ENCODE results near the gene PPP4C. TPM values are rescaled to one million over a fixed set of nuclear protein-coding genes. Genes with fewer than 3 reads are reported as not detected.

The PPP4C gene
- total RNA-seq, 3 donors from 2014 or later, result 47.7 to 55.1 (median 51.7) TPM

DNA sequence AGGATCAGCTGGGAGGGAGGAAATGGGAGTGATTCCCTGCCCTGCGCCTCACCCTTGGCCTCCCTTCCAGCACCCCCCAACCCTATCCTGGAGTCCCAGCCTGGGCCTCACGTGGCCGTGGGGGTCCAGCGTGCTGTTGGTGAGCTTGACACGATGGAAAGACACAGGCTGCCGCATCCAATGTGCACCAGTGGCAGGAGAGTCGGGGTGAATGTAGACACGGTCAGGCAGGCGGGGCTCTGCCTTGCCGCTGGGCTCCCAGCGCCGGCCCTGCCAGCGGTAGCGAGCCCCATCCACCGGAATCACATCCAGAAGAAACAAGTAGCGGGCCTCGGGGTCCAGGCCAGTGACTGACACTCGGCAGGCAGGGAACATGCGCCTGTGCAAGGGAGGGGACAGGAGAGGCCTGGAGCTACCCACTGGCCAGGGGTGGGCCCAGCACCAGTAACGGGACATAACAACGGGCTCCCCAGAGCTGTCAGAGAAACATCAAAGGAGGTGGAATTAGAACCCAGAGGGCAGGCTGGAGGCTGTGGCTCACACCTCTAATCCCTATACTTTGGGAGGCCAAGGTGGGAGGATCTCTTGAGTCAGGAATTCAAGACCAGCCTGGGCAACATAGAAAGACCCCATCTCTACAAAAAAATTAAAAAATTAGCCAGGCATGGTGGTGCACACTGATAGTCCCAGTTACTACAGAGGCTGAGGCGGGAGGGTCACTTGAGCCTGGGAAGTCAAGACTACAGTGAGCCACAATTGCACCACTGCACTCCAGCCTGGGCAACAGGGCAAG is 13.2 kb downstream of the PPP4C start:
- no peak for TF ChIP-seq POLR2AphosphoS5 (IDR thresholded peaks at IDR 0.05)
- TF ChIP-seq, protein P1, sequence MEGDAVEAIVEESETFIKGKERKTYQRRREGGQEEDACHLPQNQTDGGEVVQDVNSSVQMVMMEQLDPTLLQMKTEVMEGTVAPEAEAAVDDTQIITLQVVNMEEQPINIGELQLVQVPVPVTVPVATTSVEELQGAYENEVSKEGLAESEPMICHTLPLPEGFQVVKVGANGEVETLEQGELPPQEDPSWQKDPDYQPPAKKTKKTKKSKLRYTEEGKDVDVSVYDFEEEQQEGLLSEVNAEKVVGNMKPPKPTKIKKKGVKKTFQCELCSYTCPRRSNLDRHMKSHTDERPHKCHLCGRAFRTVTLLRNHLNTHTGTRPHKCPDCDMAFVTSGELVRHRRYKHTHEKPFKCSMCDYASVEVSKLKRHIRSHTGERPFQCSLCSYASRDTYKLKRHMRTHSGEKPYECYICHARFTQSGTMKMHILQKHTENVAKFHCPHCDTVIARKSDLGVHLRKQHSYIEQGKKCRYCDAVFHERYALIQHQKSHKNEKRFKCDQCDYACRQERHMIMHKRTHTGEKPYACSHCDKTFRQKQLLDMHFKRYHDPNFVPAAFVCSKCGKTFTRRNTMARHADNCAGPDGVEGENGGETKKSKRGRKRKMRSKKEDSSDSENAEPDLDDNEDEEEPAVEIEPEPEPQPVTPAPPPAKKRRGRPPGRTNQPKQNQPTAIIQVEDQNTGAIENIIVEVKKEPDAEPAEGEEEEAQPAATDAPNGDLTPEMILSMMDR (IDR thresholded peaks at IDR 0.05), result no peak
- intact Hi-C loops (cut with DNase I; ENCODE audit: low total_unique reads), result no loop called here
- no peaks in the 10 kb centered on the region for H3K27me3 ChIP-seq
- peaks cover 5 to 9% of the 10 kb centered on the region in 2 donors for H3K4me1 ChIP-seq
- peak overlapping the region in 1 of 2 donors; percentile 14 for H3K27ac ChIP-seq
- H3K9me3 ChIP-seq, result no peaks in the 10 kb centered on the region
- H3K36me3 ChIP-seq, result no peaks in the 10 kb centered on the region
- DNase-seq (ENCODE audit: low spot score in 2 of 2), result no peak
- no peak overlapping the region for H3K4me3 ChIP-seq

DNA sequence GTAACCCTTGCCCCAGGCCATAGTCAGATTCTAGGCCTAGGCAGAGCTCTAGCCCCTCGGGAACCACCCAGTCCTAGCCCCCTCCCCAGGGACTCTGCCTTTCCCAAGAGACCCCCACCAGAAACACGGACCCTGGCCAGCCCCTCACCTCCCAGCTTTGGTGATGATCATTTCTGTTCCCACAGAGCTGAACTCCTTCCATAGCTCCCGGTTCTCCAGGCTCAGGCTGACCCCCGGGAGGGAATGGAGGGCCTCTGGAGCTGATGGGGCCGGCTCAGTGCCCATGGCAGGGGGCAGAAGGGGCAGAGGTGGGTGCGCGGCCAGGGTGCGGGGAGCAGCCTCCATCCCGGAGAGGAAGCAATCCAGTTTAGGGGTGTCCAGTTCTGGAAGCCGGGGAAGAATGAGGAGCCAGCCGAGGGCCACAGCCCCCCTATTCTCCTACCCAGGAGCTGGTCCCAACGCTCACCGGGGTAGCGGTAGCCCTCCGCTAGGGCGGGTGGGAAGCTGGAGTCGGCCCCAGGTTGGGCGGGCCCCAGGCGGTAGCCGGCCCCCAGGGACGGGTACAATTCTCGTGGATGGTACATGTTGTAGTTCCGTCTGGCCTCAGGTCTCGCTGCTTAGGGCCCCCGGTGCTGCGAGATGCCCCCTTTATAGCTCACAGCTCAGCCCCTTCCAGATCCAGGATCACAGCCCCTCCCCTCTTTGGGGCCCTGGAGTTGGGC is 15.0 kb downstream of the PPP4C start:
- TF ChIP-seq, protein P1 (IDR thresholded peaks at IDR 0.05), result no peak
- no peak for TF ChIP-seq POLR2AphosphoS5 (IDR thresholded peaks at IDR 0.05)
- TF ChIP-seq POLR2A (IDR thresholded peaks at IDR 0.05), result no peak
- Histone ChIP-seq H3K4me1 (peaks cover 17% of the 10 kb centered on the region in 2 donors), H3K4me3 (peak overlapping the region; percentile 49 to 67 (median 61)), H3K36me3 (no peaks in the 10 kb centered on the region), H3K27me3 (no peaks in the 10 kb centered on the region), H3K27ac (peak overlapping the region; percentile 79 to 84), H3K9me3 (no peaks in the 10 kb centered on the region)
- DNase-seq (ENCODE audit: low spot score in 2 of 2), result no peak
- intact Hi-C loops (cut with DNase I; ENCODE audit: low total_unique reads), result loop anchor here (10.0 kb wide), 1 partner anchor 324 kb away; no protein-coding TSS in a partner anchor

DNA sequence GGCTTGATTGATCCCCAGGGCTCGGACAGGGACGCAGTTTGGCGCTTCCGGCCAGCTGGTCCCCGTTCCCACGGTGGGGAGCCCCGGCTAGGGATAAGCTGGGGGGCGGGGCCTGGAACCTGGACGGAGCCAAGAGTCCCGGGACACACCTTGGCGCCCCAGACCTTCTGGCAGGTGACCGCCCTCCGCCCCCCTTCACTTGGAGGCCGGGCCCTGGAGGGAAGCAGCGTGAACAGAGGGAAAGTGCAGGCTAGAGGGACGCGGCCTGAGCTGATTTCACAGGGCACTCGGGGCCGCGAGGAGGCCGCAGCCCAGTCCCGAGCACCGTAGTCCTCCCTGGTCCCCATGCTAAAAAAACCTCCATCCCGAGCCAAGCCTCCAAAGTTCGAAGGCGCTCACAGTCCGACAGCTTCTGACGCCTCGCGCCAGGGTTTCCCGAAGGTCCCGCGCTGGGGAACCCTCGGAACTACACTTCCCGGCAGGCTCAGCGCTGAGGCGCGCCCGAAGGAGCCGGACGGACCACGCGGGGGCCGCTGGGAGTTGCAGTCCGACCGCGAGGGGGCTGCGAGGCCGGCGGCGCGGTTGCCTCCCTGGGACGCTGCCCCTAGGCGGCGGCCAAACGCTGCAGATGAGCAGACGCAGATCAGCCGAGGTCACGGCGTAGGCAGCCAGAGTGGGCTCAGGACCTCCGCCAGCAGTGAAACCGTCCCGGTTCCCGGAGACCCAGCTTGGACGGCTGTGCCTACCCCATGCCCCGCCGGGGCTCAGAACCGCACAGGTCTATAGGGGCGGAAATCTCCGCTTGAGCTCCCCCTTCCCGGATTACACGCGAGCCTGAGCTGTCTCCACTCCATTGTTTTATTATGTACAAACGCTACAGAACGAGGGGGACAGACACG is 15.9 kb downstream of the PPP4C start, which contains the start of gene TBX6:
Gene TBX6, minus strand, starts transcription at position 451 of the 899 bp plus-strand sequence. CDS start 731 bp downstream, outside the sequence.
- peak within 1 kb of the TSS; percentile 79 to 84 for H3K27ac ChIP-seq
- DNase-seq (ENCODE audit: low spot score in 2 of 2), result peak; percentile 86 to 89
- H3K36me3 ChIP-seq, result no peaks in the 10 kb centered on the region
- H3K27me3 ChIP-seq, result no peaks in the 10 kb centered on the region
- H3K9me3 ChIP-seq, result no peaks in the 10 kb centered on the region
- intact Hi-C loops (cut with DNase I; ENCODE audit: low total_unique reads), result loop anchor here (10.0 kb wide), 1 partner anchor 323 kb away; no protein-coding TSS in a partner anchor
- H3K4me3 ChIP-seq, result peak within 1 kb of the TSS; percentile 49 to 67 (median 61)
- TF ChIP-seq POLR2A (IDR thresholded peaks at IDR 0.05) (peak; percentile 47), POLR2AphosphoS5 (IDR thresholded peaks at IDR 0.05) (peak; percentile 62 to 73 (median 72))
- TF ChIP-seq, protein P1 (IDR thresholded peaks at IDR 0.05), result peak; percentile 61 to 94 (median 91)
- peaks cover 17% of the 10 kb centered on the region in 2 donors for H3K4me1 ChIP-seq

DNA sequence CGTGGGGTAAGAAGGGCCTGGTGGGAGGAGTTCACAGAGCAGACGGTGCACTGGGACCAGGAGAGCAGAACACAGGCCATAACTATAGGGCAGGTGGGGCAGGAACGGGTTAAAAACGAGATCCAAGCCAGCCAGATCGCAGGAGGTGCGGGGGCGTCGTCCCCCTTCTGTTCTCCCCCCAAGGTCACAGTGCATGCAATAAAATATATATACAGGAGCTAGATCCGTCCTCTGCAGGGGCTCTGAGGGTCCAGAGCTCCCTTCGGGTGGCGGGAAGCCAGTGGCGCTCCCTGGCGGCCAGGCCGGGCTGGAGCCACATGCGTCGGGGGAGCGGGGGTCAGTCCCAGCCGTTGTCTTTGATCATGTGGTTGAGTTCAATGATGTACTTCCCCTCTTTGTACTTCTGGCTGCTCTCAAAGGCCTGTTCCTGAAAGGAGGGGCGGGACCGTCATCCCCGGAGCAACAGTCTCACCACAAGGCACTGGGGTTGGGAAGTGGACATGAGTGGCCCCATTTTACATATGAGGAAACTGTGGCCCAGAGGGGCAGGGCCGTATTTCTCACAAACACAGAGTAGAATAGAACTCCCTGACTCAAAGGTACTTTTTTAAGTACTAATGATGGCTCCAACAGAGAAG is 16.7 kb downstream of the PPP4C start:
- H3K27ac ChIP-seq, result peak overlapping the region; percentile 79 to 84
- H3K4me1 ChIP-seq, result peaks cover 17% of the 10 kb centered on the region in 2 donors
- no peaks in the 10 kb centered on the region for H3K27me3 ChIP-seq
- intact Hi-C loops (cut with DNase I; ENCODE audit: low total_unique reads), result loop anchor here (10.0 kb wide), 1 partner anchor 322 kb away; no protein-coding TSS in a partner anchor
- TF ChIP-seq, protein P1 (IDR thresholded peaks at IDR 0.05), result peak in 1 of 3 donors; percentile 12
- TF ChIP-seq POLR2AphosphoS5 (IDR thresholded peaks at IDR 0.05) (peak in 1 of 3 donors; percentile 10), POLR2A (IDR thresholded peaks at IDR 0.05) (no peak)
- no peaks in the 10 kb centered on the region for H3K36me3 ChIP-seq
- peak overlapping the region; percentile 49 to 67 (median 61) for H3K4me3 ChIP-seq
- no peaks in the 10 kb centered on the region for H3K9me3 ChIP-seq
- no peak for DNase-seq (ENCODE audit: low spot score in 2 of 2)
